ENCODE results near the gene SMYD2.

Gene SMYD2

DNA sequence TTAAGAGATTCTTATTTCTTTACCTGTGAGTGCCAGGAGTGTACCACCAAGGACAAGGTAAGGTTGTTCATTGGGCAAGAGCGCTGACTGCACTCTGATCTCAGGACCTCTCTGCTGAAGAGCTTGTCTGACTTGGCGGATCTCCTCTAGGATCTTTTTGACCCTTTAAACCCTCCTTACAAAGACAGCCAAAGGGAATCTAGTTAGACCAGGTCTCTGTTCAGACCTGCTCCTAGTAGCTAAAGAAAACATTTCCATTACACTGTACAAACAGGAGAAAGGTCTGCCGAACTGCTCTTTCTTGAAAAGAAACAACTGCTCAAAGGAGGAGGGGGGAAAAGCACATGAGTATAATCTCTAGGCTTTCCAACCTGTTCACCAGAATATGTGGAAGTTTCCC, 49.3 kb downstream of the SMYD2 start:
- no peak for DNase-seq
- H3K4me3 ChIP-seq (ENCODE audit: low read depth, low read length) = no peak overlapping the region
- in situ Hi-C loops (cut with HindIII; ENCODE audit: low pct_ligation_motif_present, low sequenced_read_pairs) = no loop called here
- no peaks in the 10 kb centered on the region for H3K27me3 ChIP-seq (replicated peaks)
- H3K27ac ChIP-seq = no peak overlapping the region
- H3K36me3 ChIP-seq (replicated peaks) = peaks cover 5% of the 10 kb centered on the region
- TF ChIP-seq, protein P1, sequence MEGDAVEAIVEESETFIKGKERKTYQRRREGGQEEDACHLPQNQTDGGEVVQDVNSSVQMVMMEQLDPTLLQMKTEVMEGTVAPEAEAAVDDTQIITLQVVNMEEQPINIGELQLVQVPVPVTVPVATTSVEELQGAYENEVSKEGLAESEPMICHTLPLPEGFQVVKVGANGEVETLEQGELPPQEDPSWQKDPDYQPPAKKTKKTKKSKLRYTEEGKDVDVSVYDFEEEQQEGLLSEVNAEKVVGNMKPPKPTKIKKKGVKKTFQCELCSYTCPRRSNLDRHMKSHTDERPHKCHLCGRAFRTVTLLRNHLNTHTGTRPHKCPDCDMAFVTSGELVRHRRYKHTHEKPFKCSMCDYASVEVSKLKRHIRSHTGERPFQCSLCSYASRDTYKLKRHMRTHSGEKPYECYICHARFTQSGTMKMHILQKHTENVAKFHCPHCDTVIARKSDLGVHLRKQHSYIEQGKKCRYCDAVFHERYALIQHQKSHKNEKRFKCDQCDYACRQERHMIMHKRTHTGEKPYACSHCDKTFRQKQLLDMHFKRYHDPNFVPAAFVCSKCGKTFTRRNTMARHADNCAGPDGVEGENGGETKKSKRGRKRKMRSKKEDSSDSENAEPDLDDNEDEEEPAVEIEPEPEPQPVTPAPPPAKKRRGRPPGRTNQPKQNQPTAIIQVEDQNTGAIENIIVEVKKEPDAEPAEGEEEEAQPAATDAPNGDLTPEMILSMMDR (IDR thresholded peaks at IDR 0.05; ENCODE audit: low read depth, low read length, missing control alignments) = no peak

- Histone ChIP-seq H3K27ac (no peak overlapping the region), H3K36me3 (replicated peaks) (peaks cover 5% of the 10 kb centered on the region), H3K27me3 (replicated peaks) (no peaks in the 10 kb centered on the region), H3K4me3 (ENCODE audit: low read depth, low read length) (no peak overlapping the region)
- in situ Hi-C loops (cut with HindIII; ENCODE audit: low pct_ligation_motif_present, low sequenced_read_pairs) = no loop called here
- no peak for DNase-seq
- TF ChIP-seq, protein P1 (IDR thresholded peaks at IDR 0.05; ENCODE audit: low read depth, low read length, missing control alignments) = no peak
These were observed 49.8 kb downstream of the SMYD2 start for GRCh38 chr1:214330715-214331114.

DNA sequence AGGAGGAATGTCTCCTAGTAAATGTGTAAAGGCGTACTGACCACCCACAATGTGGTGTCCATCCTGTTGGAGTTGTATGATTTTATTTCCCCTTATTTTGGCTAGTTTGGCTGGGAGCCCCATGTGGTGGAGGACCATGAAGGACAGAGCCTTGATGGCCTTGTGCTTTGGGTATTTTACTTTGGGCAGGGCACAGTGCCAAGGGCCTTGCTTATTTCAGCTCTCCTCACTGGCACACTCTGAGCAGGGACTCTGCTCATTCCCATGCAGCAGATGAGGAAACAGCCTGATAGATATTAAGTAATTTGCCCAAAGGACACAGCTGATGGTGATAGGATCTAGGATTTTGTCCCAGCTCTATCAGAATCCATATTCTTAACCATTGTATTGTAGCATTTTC, 50.2 kb downstream of the SMYD2 start:
- H3K27ac ChIP-seq = no peak overlapping the region
- H3K4me3 ChIP-seq (ENCODE audit: low read depth, low read length) = no peak overlapping the region
- peaks cover 5% of the 10 kb centered on the region for H3K36me3 ChIP-seq (replicated peaks)
- H3K27me3 ChIP-seq (replicated peaks) = no peaks in the 10 kb centered on the region
- TF ChIP-seq, protein P1 (IDR thresholded peaks at IDR 0.05; ENCODE audit: low read depth, low read length, missing control alignments) = no peak
- DNase-seq = no peak
- in situ Hi-C loops (cut with HindIII; ENCODE audit: low pct_ligation_motif_present, low sequenced_read_pairs) = no loop called here

GRCh38 chr1:214331827-214332423, 51.0 kb downstream of the SMYD2 start:
- no peak overlapping the region for H3K27ac ChIP-seq
- no peak overlapping the region for H3K4me3 ChIP-seq (ENCODE audit: low read depth, low read length)
- in situ Hi-C loops (cut with HindIII; ENCODE audit: low pct_ligation_motif_present, low sequenced_read_pairs) = no loop called here
- TF ChIP-seq, protein P1 (IDR thresholded peaks at IDR 0.05; ENCODE audit: low read depth, low read length, missing control alignments) = peak; percentile 97
- H3K36me3 ChIP-seq (replicated peaks) = peaks cover 8% of the 10 kb centered on the region
- DNase-seq = peak; percentile 39
- no peaks in the 10 kb centered on the region for H3K27me3 ChIP-seq (replicated peaks)

GRCh38 chr1:214332946-214333798, 52.2 kb downstream of the SMYD2 start:
- no peak overlapping the region for H3K27ac ChIP-seq
- TF ChIP-seq, protein P1 (IDR thresholded peaks at IDR 0.05; ENCODE audit: low read depth, low read length, missing control alignments) = peak; percentile 97
- H3K36me3 ChIP-seq (replicated peaks) = peaks cover 12% of the 10 kb centered on the region
- DNase-seq = peak; percentile 49
- in situ Hi-C loops (cut with HindIII; ENCODE audit: low pct_ligation_motif_present, low sequenced_read_pairs) = no loop called here
- no peaks in the 10 kb centered on the region for H3K27me3 ChIP-seq (replicated peaks)
- no peak overlapping the region for H3K4me3 ChIP-seq (ENCODE audit: low read depth, low read length)
